GM06990 (cell line): ENCODE data around the gene PLCB3.

ENCODE experiments used
- DNase-seq: peaks from one replicate; pipeline ENCODE4 v3.0.0-alpha.2; 2011; ENCODE audit not compliant: insufficient read length; ENCODE audit errors: extremely low read depth
- H3K27me3 ChIP-seq: replicated peaks from 2 replicates; pipeline ENCODE4 v1.6.0; 2011; ENCODE audit warnings: low read length; ENCODE audit not compliant: control insufficient read depth, insufficient read depth
- H3K36me3 ChIP-seq: 2 replicates; pipeline ENCODE4 v1.5.1; 2011; ENCODE audit warnings: low read length; ENCODE audit not compliant: control insufficient read depth, insufficient read depth
- H3K4me3 ChIP-seq: replicated peaks from 2 replicates; pipeline ENCODE4 v1.5.1; 2011; ENCODE audit warnings: low read depth, mild to moderate bottlenecking, control low read depth, low read length
- CTCF ChIP-seq: IDR thresholded peaks from 2 replicates; pipeline ENCODE4 v1.5.1; 2011; ENCODE audit warnings: low read length, control low read depth, mild to moderate bottlenecking, inconsistent platforms; ENCODE audit not compliant: insufficient read depth, poor library complexity, severe bottlenecking

The PLCB3 gene

GRCh38 chr11:64269540-64270220, 18.4 kb downstream of the PLCB3 start:
- Histone ChIP-seq H3K27me3 (no peaks in the 10 kb centered on the region), H3K4me3 (peak overlapping the region; percentile 65), H3K36me3 (peaks cover 2% of the 10 kb centered on the region)
- DNase-seq, result peak; percentile 99
- TF ChIP-seq CTCF, result no peak

GRCh38 chr11:64275031-64275800, 23.9 kb downstream of the PLCB3 start:
- Histone ChIP-seq H3K36me3 (peaks cover 12% of the 10 kb centered on the region), H3K4me3 (no peak overlapping the region), H3K27me3 (no peaks in the 10 kb centered on the region)
- no peak for TF ChIP-seq CTCF
- DNase-seq, result peak; percentile 0

GRCh38 chr11:64275841-64276240, 24.5 kb downstream of the PLCB3 start:
- TF ChIP-seq CTCF, result no peak
- no peaks in the 10 kb centered on the region for H3K27me3 ChIP-seq
- peaks cover 12% of the 10 kb centered on the region for H3K36me3 ChIP-seq
- DNase-seq, result no peak
- H3K4me3 ChIP-seq, result no peak overlapping the region

GRCh38 chr11:64276653-64277431, 25.5 kb downstream of the PLCB3 start:
- peaks cover 12% of the 10 kb centered on the region for H3K36me3 ChIP-seq
- no peaks in the 10 kb centered on the region for H3K27me3 ChIP-seq
- no peak overlapping the region for H3K4me3 ChIP-seq
- no peak for TF ChIP-seq CTCF
- peak; percentile 2 for DNase-seq

GRCh38 chr11:64278576-64279190, 27.4 kb downstream of the PLCB3 start:
- peak; percentile 0 for DNase-seq
- Histone ChIP-seq H3K36me3 (peaks cover 14% of the 10 kb centered on the region), H3K4me3 (no peak overlapping the region), H3K27me3 (no peaks in the 10 kb centered on the region)
- no peak for TF ChIP-seq CTCF
